Activated CD4-positive, CD25-positive, alpha-beta regulatory T cell treated with anti-CD3 and anti-CD28 coated beads, Interleukin-2, amount 50 U/mL, for 72 hours (primary cell): Measurements from ENCODE around the gene UBAP2.
"Not testable (repeated sequence)": the region's sequence is repeated elsewhere in the genome, so short reads cannot be mapped to it uniquely, and the experiment has no call there.

ENCODE experiments used
- DNase-seq: peaks from one replicate; pipeline ENCODE4 v3.0.0; 2021

The UBAP2 gene

DNA sequence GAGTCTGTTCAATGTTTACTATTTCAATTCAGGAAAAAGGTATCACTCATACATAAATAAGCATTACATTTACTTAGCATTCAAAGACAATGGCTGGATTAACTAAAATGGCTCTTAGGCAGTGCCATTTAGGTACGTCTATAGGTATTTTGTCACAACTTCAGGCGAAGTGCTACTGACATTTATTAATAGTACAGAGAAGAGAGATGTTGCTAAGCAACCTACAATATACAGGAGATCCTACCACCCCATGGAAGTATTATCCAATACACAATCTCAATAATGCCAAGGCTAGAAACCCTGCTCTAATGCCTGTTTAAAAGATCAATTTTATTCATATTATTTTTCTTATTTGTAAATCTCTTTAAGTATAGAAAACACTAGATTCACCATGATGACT lies 76.0 kb downstream of the UBAP2 start:
- no peak for DNase-seq

DNA sequence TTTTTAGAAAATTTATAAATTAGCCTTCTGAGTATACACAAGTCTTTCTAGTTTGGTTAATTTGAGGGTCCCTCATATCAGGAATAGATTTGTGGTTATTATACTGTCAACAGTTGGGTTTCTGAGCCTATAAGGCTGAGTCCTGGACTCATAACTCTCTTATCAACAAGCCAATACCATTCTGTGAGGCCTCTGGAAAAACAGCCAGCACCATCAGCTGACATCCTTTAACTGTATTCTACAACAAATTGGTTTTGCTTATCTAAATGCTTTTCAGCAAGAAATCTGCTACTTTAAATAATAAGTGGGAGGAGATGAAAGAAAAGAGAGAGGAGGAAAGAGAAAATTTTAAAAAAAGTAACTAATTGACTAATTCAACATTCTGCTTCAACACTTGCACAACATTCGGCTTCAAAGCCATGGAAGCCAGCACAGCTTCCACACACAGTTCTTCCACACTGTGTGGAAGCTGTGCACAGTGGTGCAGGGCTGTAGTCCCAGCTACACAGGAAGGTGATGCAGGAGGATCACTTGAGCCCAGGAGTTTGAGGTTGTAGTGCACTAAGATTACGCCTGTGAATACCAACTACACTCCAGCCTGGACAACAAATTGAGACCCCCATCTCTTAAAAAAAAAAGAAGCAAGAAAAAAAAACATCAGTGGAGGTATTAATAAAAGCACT lies 84.5 kb downstream of the UBAP2 start:
- no peak for DNase-seq

DNA sequence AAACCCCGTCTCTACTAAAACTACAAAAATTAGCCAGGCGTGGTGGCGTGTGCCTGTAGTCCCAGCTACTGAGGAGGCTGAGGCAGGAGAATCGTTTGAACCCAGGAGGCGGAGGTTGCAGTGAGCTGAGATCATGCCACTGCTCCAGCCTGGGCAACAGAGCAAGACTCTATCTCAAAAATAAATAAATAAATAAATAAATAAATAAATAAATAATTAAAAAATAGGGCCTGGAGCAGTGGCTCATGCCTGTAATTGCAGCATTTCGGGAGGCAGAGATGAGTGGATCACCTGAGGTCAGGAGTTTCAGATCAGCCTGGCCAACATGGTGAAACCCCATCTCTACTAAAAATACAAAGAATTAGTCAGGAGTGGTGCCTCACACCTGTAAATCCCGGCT lies 86.2 kb downstream of the UBAP2 start:
- not testable (repeated sequence) for DNase-seq

DNA sequence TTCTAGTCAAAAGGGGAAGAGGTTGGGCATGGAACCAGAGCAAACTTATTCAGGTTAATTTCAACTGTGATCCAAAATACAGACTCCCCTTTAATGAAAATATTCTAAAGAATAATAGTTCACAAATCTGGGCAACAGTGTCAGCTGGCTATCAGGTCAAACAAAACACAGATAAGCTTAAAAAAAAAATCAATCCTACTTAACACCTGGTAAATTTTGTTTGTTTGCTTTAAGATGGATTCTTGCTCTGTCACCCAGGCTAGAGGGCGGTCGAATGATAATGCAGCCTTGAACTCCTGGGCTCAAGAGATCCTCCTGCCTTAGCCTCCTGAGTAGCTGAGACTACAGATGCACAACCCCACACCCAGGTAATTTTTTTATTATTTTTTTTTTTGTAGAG lies 89.0 kb downstream of the UBAP2 start:
- no peak for DNase-seq

DNA sequence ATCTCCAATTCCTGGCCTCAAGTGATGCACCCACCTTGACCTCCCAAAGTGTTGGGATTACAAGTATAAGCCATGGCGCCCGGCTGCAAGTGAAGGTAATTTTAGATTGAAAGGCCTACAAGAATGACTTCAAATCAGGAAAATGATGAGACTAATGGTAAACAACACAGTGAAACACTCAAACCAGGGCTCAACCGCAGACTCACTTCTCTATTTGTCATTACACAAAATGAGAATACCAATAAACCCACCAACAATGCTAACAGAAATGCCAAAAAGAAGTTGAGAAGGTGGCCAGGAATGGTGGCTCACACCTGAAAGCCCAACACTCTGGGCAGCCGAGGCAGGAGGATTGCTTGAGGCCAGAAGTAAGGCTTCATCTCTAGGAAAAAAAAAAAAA lies 92.1 kb downstream of the UBAP2 start:
- DNase-seq = no peak

DNA sequence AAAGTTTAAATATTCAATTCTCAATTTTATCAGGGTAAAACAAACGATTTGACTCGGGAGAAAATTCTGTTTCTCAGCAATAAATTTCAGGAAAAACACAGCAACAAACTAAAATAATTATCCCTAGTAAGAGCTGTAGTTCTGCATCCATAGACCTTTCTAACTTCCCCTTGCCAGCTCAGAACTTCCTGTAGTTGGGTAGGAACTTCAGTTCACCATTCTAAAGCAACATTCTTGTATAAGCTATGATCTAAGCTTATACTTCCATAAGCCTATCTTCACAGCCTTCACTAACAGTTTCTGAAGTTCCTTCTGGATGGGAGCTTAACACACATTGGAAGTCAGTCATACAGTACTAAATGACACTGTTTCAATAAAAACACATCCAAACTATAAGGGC lies 96.6 kb downstream of the UBAP2 start:
- DNase-seq = no peak

DNA sequence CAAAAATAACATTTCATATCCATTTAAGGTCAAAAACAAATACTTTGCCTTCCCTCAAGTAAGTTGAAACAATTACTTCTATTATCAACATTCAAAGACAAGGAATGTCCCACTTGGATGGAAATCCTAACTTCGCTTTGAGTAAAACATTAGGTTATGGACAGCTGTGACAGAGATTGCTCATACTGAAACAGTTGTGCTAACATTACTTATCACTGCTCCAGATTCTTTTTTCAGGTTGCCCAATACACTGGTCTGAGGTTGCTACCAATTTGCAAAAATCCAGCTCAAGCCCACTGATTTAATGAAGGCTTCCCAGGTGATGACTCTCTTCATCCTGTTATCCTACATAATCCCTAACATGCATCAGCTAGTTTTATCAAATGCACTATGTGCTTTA lies 98.3 kb downstream of the UBAP2 start:
- DNase-seq = no peak

DNA sequence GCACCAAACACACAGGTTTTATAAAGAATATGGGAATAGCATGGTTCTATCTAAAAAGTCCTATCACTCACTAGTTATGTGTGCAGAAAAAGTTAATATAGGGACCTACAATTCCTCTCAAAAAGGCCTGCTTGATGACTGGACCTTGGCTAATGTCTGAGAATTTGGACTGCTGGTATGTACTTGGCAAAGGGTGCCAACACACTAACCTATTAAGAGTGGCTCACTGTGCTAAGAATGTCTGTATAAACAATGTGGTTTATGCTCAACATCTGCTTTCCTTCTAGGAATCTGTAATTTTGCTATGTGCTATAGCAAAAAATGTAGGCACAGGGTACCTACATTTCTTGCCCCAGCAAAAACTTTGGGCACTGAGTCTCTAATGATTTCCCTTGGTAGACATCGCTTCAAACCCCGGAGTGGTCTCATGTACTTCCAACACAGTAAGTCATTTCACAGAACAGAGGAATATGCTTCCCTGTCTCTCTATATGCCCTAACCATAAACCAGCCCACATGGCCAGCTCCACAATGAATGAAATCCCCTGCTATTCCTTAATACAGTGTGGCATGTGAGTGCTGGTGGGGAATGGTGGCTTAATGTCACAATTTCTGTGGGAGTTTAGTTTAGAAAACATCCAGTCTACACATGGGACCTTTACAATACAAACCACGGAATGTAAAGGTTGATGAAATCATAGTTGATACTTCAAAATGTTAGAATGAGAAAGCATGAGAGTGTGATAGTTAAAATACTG lies 101.7 kb downstream of the UBAP2 start:
- no peak for DNase-seq

DNA sequence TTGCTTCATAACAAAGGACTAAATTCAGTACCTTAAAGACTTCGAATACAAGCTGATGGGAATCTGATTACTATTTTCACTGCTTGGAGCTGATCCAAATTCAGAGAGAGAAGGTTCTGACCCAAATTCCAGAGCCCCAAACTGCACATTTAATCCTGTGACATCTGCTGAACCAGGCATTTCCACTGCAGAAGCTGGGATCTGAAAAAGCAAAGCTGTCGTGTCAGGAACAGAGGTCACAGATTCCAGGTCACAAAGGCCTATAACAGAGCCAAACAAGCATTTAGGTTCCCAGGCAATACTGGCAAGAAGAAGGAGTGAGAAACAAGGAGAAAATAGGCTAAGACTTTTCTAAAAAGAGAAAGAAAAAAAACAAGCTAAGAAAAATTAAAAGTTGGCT lies 105.3 kb downstream of the UBAP2 start:
- no peak for DNase-seq

DNA sequence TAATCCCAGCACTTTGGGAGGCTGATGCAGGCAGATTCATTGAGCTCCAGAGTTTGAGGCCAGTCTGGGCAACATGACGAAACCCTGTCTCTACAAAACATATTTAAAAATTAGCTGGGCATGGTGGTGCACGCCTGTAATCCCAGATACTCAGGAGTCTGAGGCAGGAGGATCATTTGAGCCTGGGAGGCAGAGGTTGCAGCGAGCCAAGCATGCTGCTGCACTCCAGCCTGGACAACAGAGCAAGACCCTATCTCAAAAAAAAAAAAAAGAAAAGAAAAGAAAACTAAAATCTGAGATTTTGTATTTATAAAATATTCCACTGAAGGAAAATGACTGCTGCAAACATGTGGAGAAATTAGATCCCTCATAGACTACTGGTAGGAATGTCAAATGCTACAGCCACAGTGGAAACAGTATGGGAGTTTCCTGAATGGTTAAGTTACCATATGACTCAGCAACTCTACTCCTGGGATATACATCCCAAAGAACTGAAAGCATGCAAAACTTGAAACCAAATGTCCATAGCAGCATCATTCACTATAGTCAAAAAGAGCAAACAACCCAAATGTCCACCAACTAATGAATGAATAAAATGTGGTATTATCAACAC lies 106.1 kb downstream of the UBAP2 start:
- no peak for DNase-seq

DNA sequence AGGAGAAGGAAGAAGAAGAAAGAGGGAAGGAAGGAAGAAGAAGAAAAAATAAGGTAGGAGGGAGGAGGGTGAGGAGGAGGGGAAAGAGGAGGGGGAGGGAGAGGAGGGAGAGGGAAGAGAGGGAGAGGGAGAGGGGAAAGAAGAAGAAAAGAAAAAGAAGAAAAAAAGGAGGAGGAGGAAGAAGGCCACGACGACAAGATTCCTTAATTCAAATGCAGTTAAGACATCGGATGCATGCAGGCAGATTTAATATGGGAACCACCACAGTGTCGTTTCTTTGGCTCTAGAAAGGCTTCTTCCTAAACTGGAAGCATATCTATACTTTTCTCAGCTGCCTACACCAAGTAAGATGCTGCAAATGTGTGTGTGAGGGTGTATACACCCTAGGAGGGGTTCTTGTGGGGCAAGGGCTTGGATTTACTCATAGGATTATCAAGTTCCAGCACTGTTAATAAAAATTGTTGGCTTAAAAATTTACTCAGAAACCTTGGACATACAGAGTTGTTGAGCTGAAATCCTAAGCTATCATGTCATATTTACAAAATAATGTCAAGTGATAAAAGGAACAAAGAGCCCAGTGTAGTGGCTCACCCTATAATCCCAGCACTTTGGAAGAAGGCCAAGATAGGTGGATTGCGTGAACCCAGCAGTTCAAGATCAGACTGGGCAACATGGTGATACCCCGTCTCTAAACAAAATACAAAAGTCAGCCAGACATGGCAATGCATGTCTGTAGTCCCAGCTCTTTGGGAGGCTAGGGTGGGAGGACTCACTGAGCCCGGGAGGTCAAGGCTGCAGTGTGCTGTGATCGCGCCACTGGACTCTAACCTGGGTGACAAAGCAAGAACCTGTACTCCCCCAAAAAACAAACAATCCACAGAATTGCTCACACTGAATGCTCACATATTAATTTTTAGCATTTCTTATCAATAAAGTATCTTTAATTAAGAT lies 108.5 kb downstream of the UBAP2 start:
- no peak for DNase-seq

DNA sequence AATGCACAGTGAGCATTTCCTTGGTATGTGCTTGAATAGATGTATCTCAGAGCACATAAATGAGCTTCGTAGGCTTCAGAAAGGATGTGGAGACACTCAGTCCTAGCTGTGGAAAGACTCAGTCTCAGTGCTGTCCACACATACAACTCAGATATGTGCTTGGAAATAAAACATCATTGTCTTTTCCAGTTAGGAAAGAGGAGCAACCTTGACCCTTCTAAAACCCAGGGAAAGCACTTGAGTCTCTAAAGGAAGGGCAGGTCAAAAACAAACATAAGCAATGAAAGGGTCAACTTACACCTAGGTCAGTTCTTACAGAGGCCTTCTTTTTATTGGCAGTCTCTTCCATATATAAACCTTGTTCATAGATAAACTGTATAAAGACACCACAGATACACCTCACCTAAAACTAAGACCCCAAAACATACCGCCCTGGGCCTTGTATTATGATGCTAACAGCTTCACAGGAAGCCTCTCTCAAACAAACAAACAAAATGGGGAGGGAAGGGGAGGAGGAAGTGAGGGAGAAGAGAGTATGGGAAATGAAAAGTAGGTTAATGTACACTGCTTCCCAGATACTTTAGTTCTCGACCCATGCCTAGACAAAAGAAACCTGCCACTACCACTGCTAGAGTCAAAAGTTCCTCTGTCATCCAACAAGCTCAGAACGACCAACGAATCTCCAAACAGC lies 114.4 kb downstream of the UBAP2 start:
- DNase-seq = no peak

DNA sequence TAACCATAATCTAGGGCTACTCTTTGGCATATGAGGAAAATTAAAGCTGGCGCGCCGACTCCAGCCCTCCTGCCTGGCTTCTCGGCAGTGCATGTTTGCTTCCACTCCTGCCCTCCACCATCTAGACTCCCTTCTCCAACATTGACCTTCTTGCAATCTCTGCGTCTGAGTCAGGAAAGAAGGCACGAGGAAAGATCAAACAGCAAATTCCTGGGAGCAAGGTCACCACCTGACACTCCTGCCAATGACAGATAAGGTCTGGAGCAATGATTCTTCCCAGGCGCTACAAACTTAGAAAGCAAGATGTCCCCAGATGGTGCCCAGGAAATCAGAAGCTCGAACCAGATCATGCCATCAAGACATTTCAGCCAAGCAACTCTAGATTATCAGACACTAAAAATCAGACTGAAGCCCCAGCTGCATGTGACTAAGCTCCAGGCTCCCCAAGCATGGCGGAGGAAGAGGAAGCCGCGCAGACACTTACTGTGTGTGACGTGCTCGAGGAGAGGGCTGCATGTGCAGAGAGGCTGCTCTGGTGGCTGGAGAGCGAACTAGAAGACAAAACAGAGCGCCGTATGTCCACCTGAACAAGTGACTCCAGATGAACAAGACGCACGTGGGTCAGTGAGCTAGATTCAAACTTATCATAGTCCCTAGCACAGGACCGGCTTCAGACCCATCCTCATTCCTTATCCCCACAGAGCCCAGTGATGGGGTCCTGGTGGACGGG lies 116.4 kb downstream of the UBAP2 start:
- no peak for DNase-seq

DNA sequence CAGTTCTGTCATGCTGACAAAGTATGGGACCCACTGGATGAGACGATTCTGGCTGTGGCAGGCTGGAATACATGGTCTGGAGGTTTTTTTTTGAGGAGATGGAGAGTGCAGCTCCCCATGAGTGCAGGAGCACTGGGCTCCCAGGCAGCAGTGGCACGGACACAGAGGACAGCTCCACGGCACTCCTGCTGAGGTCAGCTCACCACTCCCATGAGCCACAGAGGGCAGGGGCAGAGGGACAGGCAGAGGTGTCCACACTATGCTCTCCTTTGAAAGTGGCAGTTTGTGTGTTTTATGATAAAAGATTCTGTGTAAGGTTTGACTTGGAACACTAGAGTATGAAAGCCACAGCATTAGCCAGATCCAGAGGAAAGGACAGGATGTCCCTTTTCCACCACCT lies 117.4 kb downstream of the UBAP2 start:
- DNase-seq = no peak

DNA sequence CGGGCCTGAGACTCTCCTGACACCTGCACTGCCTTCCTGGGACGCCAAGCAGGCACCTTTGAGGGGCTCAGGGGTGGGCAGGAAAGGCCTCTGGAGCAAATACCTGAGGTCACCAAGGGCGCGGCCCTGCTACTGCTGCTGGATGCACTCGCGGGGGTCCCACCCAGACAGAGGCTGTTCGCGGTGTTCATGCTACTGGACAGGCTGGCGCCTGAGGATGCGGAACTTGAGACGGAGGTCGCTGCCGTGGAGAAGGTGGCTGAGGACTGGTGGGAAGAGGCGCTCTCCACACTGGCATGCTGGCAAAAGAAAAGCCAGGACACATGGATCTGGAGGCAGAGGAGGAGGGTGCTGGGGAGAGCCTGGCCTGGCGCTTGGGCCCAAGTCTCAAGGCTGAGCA lies 121.0 kb downstream of the UBAP2 start:
- no peak for DNase-seq

DNA sequence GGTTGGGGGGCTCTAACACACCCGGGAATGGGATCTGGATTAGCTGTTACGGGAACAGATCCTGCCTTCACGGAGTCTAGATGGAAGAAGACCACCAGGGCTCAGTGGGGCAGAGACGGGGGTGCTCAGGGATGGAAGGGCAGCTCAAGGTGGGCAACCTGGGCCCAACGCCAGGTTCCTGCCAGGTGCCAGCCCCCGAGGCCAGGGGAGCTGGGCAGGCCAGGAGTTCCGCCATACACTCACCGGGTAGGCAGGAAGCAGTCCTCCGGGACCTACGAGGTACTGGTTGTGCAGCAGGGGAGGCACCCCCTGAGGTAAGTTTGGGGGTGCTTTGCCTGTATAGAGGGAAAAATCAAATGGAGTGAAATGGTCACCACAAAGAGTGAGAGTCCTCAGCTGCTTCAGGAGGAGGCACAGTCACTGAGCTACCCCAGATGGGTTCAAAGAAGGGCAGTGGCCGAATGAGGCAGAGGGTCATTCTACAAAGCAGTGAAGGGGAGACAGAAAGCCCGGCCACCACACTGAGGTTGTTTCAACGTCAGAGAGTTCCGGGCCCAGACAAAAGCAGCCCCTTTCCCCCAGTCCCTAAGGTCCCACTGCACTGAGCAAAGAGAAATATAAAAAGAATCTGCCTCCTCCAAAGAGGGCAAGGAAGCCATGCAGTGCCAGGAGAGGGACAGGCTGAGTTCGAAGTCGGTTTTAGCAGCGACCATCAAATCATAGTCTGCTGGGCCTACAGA lies 121.8 kb downstream of the UBAP2 start:
- DNase-seq = no peak

DNA sequence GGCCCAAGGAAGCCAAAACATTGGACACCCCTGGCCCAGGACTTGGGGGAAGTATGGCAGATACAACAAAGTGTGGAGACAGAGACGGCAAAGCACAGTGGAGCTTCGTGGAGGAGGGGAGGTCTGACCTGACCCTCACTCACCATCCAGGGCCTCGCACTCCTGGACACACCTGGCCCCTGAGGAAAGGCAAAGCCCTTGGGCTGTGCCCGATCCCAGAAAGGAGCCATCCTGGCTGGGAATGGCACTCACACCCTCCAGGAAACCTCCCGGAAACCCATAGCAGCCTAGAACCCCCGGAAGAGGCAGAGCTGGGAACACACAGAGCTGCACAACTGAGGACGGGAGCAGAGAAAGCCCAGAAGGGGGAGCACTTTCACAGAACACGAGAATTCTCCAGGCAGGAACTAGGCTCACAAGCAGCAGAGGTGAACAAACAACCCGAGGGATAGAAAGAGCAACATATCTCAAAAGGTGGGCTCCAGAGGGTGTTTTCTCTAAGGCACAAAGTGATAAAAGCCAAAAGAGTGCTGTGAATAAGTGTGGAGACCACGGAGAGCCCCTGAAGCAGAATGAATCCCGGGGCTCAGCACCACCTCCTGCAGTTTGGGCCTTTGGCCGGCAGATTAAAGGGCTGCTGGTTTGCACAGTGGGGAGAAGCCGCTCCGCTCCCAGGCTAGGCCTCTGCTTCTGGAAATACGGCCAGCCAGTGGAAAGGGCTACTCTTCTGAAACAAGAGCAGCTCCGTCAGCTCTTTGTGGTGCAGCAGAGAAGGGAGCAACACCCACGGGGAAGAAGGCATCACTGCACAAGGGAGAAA lies 123.5 kb downstream of the UBAP2 start:
- DNase-seq = no peak

DNA sequence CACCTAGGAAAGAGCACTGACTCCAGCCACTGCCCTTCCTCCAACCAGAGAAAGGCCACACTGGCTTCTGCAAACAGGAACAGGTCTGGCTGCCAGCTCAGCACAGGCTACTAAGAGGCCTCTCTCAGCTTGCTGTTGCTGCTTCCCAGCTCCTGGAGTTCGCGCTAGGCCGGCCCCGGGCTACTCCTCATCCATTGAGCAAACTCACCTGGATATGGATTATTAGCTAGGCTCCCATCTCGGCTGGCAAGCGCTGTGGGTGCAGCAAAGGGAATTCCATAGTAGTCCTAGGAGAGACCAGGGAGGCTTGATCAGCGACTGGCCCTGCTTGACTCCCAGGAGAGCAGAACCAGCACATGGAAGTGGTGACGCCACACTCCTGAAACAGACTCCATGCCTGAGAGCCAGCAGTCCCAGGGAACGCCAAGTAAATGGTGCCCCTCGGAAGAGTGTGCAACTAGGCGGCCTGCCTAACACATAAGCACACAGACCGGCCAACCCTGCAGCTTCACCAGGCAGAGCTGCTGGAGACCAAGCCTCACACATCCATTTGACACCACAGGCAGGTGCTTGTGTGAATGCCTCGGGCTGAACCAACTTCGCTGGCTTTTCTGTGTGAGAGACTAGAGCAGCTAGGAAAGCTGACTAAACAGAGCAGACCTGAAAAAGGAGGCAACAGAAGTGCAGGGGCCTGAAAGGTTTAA lies 124.5 kb downstream of the UBAP2 start:
- DNase-seq = no peak

DNA sequence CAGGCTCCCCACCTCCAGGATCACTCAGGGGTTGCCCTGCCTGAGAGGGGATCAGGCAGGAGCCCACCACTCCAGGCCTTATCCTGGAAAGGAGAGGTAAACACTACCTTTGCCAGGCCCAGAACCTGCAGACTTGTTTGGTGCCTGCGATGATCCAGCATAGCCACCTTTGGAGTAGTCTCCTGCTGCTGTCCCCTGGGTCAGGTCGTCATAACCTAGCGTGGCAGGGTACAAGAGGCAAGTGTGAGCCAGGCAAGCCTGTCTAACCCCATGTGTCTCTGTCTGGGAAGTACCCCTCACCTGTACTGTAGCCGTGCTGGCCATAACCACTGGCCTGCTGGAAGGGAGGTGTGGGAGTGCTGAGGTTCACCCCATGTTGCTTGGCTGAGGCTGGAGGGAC lies 125.6 kb downstream of the UBAP2 start:
- no peak for DNase-seq
